Myocyte (in vitro differentiated cells): ENCODE results near the gene GAK. TPM values are rescaled to one million over a fixed set of nuclear protein-coding genes. Genes with fewer than 3 reads are reported as not detected.

ENCODE experiments used
- DNase-seq: peaks from one replicate; pipeline ENCODE4 v3.0.0-alpha.2; 2012; ENCODE audit warnings: low read depth
- total RNA-seq: library from RNA; depleted of rRNA; stranded (reverse); fragments of >200 nt; gene quantifications from 2 replicates; pipeline ENCODE4 v1.2.3, GENCODE V29; 2014

Gene GAK
- total RNA-seq, 1 donor from 2014 or later, result 46.1 TPM

DNA sequence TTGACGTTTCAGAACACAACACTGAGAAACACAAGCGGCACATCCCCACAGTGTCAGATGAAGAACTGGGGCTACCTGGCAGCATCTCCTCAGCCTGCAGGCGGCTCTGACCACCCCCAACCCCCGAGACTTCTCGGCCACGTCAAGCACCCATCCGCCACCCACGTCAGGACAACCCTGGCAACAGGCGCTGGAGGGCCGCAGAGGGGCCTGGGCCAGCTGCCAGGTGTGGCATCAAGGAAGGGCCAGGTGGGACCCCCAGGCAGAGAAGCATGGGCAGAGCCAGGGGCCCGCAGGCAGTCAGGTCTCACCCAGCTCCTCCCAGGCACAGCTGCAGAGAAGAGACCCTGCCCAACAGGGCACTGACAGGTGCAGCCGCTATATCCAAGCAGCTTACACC, 22.3 kb downstream of the GAK start:
- no peak for DNase-seq

DNA sequence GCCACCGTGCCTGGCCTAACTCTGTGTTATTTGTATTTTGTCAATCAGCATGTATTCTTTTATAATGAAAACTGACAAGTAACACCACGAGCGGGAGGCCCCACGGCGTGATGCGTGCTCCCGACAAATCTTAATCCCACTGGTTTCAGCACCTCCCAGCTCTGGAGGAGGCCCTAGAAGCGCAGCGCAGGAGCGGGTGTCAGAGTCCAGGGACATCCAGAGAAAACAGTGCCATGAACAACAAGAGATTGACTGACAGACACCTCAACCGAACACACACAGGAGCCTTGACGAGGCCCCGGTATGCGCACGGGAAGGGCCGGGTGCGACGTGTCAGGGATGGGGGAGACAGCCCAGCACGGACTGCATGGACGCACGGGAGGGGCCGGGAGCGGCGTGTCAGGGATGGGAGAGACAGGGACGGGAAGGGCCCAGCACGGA, 23.0 kb downstream of the GAK start:
- DNase-seq, result no peak

DNA sequence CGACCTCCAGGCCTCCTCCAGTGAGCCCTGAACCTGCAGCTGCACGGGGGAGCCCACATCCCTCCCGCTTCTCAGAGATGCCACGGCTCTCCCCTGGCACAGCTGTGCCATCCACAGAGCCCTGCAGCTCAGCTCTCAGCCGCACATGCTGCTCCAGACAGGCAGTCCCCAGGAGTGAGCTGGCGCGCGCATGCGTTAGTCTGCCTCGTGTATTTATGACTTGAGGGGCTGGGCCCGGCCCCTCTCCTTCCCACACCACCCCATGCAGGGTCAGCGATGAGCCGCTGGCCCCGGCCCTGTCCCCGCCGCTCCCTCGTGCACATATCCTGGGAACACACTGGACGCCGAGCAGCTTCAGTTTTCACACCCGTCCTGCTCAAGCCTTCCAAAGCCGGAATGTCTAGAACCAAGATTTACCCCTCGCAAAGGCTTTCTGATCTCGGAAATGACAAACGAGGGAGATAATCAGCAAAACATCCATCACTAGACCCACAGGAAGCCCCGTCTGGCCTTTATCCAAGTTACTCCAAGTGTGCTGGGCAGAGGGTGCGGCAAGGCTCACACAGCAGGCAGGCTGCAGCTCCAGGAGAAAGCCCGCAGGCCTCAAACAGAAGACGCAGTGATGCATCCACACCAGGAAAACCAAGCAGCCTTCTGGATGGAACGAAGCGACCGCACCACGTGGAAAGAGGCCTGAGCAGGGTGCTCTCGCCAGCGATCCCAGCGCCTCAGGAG, 24.3 kb downstream of the GAK start:
- no peak for DNase-seq

DNA sequence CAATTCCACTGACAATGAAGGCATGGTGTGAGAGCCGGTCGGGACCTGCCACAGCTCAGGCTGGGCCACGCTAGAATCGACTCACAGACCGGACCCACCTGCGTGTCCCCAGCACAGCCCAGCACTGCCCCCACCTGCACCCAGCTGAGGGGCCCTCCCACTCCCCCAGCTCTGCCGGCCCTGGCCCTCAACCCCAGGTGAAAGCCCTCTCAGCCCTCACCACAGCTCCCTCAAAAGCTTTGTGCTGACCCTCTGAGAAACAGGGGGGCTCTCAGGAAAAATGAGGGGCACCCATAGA, 25.1 kb downstream of the GAK start:
- DNase-seq, result no peak

DNA sequence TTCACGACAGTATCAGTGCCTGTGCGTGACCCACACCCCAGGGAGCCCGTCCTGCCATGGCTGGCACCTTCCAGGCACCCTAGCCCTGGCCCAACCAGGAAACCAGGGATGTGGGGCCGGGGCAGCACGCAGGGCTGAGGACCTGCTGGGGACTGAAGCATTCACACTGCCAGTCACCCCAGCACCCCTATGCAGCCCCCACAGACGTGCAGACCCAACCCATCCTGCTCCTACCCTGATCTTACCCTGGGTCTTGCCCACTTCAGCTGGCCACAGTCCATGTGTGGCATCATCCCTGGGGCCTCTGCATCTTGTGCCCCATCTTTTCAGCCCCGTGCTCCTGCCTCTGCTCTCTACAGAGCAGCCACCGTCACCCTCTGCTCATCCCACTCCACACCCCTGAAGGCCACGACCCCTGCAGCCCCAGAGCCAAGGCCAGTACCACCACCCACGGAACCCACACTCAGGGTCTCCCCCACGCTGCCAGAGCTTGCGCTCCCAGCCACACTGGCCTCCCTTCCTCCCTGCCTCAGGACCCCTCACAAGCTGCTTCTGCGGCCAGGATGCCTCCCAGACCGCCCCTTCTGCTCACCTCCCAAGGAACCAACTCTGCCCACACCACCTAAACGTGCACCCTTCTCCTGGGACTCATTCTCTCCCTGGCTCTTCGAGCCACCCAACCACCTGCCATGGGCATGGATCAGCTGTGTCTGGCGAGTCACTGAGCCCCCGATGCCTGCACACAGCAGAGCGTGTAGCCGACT, 25.6 kb downstream of the GAK start:
- DNase-seq, result no peak

- no peak for DNase-seq
Measured at GRCh38 chr4:905485-906338, 26.4 kb downstream of the GAK start.

DNA sequence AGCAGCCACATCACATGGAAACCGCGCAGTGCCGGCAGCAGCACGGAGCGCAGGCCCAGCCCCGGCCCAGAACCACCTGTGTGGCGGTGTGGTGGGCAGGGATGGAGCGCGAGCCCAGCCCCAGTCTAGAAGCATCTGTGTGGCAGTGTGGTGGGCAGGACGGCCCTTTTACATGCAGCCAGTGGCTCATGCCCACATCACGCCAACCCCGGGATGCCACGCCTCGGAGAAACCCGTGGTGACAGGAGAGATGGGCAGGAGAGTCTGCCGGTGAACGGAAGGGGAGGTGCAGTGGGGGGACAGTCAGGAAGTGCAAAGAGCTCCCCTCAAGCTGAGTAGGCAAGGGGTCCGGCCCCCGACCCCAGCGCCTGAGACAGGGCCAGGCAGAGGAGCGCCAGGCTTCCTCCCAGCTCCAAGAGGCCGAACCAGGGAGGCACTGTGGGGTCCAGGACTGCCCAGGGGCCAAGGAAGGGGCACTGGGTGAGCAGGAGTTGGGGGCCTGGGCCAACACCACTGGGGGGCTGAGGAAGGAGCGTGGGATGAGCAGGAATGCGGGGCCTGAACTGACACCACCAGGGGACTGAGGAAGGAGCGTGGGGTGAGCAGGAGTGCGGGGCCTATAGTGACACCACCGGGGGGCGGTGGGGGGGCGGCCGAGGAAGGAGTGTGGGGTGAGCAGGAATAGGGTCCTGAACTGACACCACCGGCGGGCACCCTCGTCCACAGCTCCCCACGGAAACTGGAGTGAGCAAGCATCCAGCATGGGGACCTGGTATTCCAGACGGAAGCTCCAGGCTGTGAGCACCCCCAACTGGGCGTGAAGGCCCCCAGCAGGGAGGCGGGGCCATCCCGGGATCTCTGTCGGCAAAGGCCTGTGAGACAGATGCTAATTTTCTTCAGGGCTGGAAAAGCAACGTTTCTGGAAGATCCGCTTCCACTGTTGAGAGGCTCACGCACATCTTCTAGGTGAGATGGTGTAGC, 28.8 kb downstream of the GAK start:
- no peak for DNase-seq

- no peak for DNase-seq
Measured at GRCh38 chr4:901192-901910, 30.8 kb downstream of the GAK start.

- DNase-seq, result no peak
Measured at GRCh38 chr4:900721-901120, 31.4 kb downstream of the GAK start.

- DNase-seq, result no peak
Measured at GRCh38 chr4:900073-900472, 32.0 kb downstream of the GAK start.

DNA sequence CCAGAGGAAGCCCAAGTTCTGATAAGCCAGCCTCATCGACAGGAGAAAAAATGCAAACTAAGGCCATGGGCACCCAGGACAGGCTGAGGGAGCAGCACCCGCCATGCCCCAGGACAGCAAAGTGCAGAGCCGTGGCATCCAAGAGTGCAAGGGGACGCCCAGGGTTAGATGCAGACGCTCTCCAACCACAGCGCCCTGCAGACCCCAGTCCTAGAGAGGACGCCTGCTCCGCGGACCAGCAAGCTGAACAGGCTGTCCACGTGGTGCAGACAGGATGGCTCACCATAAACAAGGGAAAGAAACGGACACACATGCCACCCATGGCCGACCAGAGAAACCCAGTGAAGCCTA, 32.6 kb downstream of the GAK start:
- DNase-seq, result no peak

GRCh38 chr4:898869-899555, 33.1 kb downstream of the GAK start:
- DNase-seq, result no peak

DNA sequence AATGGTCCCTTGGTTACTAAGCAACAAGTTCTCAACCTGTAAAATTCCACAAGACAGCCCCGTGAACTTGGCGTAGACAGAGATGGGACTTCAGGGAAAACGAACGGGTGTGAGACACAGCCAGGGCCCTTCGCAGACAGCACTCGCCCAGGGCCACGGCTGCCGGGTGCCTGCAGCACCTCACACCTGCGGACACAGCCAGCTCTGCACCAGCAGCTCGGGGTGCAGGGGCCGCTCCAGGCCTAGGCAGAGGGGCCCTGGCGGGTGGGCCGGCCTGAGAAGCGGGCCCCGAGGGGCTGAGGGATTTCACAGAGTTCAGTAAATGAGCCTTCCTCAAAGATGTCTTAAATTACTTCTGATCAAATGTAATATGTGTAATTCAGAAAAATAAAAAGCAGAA, 34.0 kb downstream of the GAK start:
- DNase-seq, result no peak

- no peak for DNase-seq
Measured at GRCh38 chr4:896630-897029, 35.5 kb downstream of the GAK start.

DNA sequence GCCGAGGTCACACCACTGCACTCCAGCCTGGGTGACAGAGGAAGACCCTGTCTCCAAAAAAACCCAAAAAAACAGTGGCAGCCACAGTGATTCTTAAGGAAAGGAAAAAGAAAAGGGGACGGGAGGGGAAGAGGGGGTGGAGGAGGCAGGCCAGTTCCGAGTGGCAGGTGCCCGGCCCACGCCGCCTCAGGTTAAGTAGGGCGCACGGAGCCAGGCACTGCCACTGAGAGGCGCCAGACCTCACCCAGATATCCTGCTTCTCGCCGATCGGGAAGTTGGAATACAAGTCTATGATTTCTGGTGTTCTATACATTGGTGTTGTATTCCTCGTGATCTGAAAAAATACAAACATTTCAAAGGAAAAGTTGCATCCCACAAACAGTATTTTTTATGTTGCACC, 35.9 kb downstream of the GAK start:
- DNase-seq, result no peak

- no peak for DNase-seq
Measured at GRCh38 chr4:895596-895995, 36.5 kb downstream of the GAK start.

- DNase-seq, result no peak
Measured at GRCh38 chr4:893995-894705, 38.0 kb downstream of the GAK start.

DNA sequence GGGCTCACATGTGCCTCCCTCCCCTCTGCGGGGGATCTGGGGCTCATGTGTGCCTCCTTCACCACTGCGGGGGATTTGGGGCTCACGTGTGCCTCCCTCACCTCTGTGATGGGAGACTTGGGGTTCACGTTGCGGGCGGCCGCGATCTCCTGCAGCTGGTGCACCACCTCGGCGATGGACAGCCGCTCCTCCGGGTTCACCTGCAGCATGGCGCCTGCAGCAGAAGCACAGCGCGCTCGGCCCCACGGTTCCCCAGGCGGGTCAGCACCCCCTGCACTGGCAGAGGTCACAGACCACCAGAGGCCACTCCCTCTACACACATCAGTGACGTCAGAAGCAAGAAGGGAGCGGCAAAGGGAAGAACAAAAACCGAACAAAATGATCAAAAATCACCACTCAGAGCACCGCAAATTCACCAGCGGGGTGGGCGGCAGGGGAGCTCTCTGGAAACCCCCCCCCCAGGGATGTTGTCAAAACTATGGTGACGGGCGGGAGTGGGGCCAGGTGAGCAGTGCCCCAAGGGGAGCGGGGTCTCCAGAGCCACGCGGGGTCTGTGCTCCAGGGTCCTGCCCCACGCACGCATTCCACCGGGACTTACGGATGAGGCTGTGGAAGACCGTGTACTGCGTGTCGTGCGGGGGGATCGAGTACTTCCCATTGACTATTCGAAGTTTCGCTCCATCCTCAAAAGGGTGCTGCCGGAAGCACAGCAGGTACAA, 38.7 kb downstream of the GAK start:
- no peak for DNase-seq
